Spleen (tissue), 11 donors: ENCODE results near the gene MYMX. TPM values are rescaled to one million over a fixed set of nuclear protein-coding genes. Genes with fewer than 3 reads are reported as not detected.

Experiments used
- DNase-seq: peaks from one replicate; pipeline ENCODE4 v3.0.0-alpha.2; 2020
- H3K27ac ChIP-seq, 8 donors: fragments of 200-600 bp; sonication (generic) in 7 of 8; 1 replicate in 4 of 8; 2 replicates in 4 of 8; pipeline versions ENCODE4 v1.5.0 to v1.8.0; 2016 to 2021; ENCODE audit warnings: inconsistent platforms in 4 of 8, mild to moderate bottlenecking in 4 of 8, moderate library complexity in 1 of 8
- H3K27me3 ChIP-seq, 7 donors: fragments of 200-600 bp; sonication (generic) in 6 of 7; replicated peaks in 1 of 7; 1 replicate in 4 of 7; 2 replicates in 3 of 7; pipeline versions ENCODE4 v1.5.0 to v1.8.0; 2016 to 2021; ENCODE audit warnings: inconsistent platforms in 3 of 7, mild to moderate bottlenecking in 1 of 7
- H3K36me3 ChIP-seq, 6 donors: fragments of 200-600 bp; sonication (generic) in 5 of 6; 1 replicate in 4 of 6; 2 replicates in 2 of 6; pipeline versions ENCODE4 v1.5.0 to v1.8.0; 2016 to 2021; ENCODE audit warnings: inconsistent platforms in 2 of 6
- H3K4me1 ChIP-seq, 6 donors: fragments of 200-600 bp; sonication (generic) in 5 of 6; 1 replicate in 3 of 6; 2 replicates in 3 of 6; pipeline versions ENCODE4 v1.5.0 to v1.8.0; 2016 to 2021; ENCODE audit warnings: inconsistent platforms in 3 of 6
- H3K4me3 ChIP-seq, 8 donors: fragments of 200-600 bp; sonication (generic) in 7 of 8; 1 replicate in 4 of 8; 2 replicates in 4 of 8; pipeline versions ENCODE4 v1.5.0 to v1.8.0; 2016 to 2021; ENCODE audit warnings: inconsistent platforms in 4 of 8, mild to moderate bottlenecking in 4 of 8, moderate library complexity in 2 of 8
- H3K9me3 ChIP-seq, 8 donors: fragments of 200-600 bp; sonication (generic) in 7 of 8; 1 replicate in 4 of 8; 2 replicates in 4 of 8; pipeline versions ENCODE4 v1.5.0 to v1.8.0; 2016 to 2021; ENCODE audit warnings: inconsistent platforms in 4 of 8
- POLR2A ChIP-seq, 3 donors: fragments of 450-650 bp; IDR thresholded peaks; one replicate each; pipeline ENCODE4 v1.5.1; 2017; ENCODE audit warnings: antibody characterized with exemption in 3 of 3, mild to moderate bottlenecking in 1 of 3
- POLR2AphosphoS5 ChIP-seq, 3 donors: sonication (generic); formaldehyde crosslinking; IDR thresholded peaks; one replicate each; pipeline ENCODE4 v1.5.1; 2017; ENCODE audit warnings: antibody characterized with exemption in 3 of 3
- WGBS, 5 donors: extraction: QIAGEN DNeasy Blood & Tissue Kit in 3 of 5; methylation state at CpG; one replicate each; pipeline versions ENCODE4 v1.1.5 to v1.1.7; 2013 to 2018; 5-methylcytosine and 5-hydroxymethylcytosine counted together
- intact Hi-C: fragments of 100-400 bp; cut with DNase I; formaldehyde crosslinking; loops from one replicate; pipeline ENCODE4 v1.15.0; 2023; ENCODE audit warnings: low total_unique reads
- polyA plus RNA-seq, 3 donors: library from polyadenylated mRNA; stranded (reverse); fragments of 200-250 nt; gene quantifications; one replicate each; pipeline ENCODE4 v1.2.1, GENCODE V29; 2013
- total RNA-seq, 7 donors: library from RNA; depleted of rRNA in 3 of 7; stranded (reverse); fragments of >200 nt in 3 of 7; fragmentation: NEBNext Ultra II Directional in 4 of 7; extraction: Animal tissue kit (Norgen Biotek cat#: 25700) in 4 of 7; gene quantifications; one replicate each; pipeline versions ENCODE4 v1.1.0 to v1.2.1, GENCODE V29; 2016 to 2021
- TF ChIP-seq, protein P1 (sequence below), 11 experiments: fragments of 200-600 bp in 7 of 11; fragments of 450-650 bp in 4 of 11; sonication (generic) in 4 of 11; IDR thresholded peaks in 8 of 11; conservative IDR thresholded peaks in 3 of 11; 1 replicate in 7 of 11; 2 replicates in 4 of 11; pipeline versions ENCODE4 v1.4.0 to v1.8.0; 2016 to 2021; ENCODE audit warnings: antibody characterized with exemption in 11 of 11, inconsistent platforms in 4 of 11, mild to moderate bottlenecking in 1 of 11
- donor health status: healthy with polysubstance abuse.
- donor health status: DM: no; HTN: no; CAD: no; lungs with moderate emphysema.
- donor health status: DM: no; HTN: no; CAD: no.
- donor health status: Bipolar disorder and iron deficiency.
- donor health status: healthy.
- donor health status: DM: no; HTN: no; CAD: no.
- donor health status: DM: yes; HTN: yes; CAD: no.

Gene MYMX
- total and polyA plus RNA-seq, 10 donors: 0.34 to 1.5 (median 0.87) TPM; not detected in 2

DNA sequence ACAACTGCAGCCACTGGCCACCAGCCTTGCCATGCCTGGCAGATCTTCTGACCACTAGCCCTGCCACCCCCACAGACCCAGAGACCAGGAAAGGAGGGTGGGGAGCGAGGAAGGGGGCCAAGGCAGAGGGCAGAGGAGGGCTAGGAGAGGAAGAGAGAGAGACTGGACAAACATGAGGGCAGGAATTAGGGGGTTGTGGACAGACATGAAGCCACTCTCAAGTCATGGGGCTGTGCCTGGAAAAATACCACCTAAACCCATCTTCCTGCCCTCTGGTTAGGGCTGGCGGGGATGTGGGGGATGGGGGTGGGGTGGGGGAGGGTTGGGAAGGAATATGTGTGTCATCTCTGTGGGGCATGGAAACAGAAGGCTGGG is 5.2 kb downstream of the MYMX start:
- TF ChIP-seq, protein P1, sequence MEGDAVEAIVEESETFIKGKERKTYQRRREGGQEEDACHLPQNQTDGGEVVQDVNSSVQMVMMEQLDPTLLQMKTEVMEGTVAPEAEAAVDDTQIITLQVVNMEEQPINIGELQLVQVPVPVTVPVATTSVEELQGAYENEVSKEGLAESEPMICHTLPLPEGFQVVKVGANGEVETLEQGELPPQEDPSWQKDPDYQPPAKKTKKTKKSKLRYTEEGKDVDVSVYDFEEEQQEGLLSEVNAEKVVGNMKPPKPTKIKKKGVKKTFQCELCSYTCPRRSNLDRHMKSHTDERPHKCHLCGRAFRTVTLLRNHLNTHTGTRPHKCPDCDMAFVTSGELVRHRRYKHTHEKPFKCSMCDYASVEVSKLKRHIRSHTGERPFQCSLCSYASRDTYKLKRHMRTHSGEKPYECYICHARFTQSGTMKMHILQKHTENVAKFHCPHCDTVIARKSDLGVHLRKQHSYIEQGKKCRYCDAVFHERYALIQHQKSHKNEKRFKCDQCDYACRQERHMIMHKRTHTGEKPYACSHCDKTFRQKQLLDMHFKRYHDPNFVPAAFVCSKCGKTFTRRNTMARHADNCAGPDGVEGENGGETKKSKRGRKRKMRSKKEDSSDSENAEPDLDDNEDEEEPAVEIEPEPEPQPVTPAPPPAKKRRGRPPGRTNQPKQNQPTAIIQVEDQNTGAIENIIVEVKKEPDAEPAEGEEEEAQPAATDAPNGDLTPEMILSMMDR (IDR thresholded peaks at IDR 0.05 in 8 of 11, conservative IDR thresholded peaks at IDR 0.05 in 3 of 11): no peak
- TF ChIP-seq POLR2AphosphoS5 (IDR thresholded peaks at IDR 0.05) (no peak), POLR2A (IDR thresholded peaks at IDR 0.05) (no peak)
- 61 to 80% (median 71%) methylated on average over 2 of the region's 2 CpGs for WGBS, 5 donors
- Histone ChIP-seq H3K4me3 (peak overlapping the region in 1 of 8 donors; percentile 36), H3K4me1 (peaks cover 25 to 95% (median 78%) of the 10 kb centered on the region in 6 donors), H3K9me3 (no peaks in the 10 kb centered on the region), H3K36me3 (no peaks in the 10 kb centered on the region), H3K27ac (peak overlapping the region in 7 of 8 donors; percentile 1 to 80 (median 48)), H3K27me3 (peaks cover 0 to 16% (median 0%) of the 10 kb centered on the region in 7 donors)
- intact Hi-C loops: no loop called here
- DNase-seq: no peak

DNA sequence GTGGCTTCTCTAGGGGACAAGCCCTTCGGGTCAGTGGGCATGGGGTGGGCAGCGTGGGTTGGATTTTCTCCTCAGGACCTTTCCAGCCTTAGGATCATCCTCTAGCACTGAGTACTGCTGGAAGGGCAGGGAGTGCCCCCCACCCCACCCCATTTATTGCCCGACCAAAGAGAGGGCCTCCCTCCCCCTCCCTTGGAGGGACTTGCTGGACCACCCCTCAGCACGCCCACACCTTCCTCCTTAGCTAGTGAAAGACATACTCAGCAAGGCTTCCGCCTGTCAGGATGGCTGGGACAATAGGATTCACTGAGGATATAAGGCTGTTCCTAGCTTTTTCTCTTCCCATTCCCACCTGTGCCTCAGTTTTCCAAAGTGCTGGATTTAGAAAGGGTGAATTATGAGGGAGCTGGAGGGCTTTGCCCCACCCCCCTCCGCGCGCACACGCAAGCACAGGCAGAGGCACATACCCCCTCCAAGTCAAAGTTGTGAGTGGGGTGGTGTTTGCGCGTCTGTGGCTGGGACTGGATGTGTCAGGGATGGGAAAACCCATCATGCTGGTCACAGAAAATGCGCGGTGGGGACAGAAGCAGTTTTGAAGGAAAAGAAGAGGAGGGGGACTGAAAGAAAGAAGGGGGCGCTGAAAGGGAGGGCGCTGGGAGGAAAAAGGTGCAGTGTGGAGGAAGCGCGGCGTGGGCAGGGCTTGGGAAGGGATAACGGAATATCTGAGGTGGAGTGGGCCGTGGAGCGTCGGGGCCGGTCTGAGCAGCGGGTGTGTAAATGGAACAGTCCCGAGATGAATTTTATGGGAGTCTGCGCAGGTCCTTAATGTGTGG is 6.0 kb downstream of the MYMX start:
- Histone ChIP-seq H3K36me3 (peaks cover 0 to 4% (median 0%) of the 10 kb centered on the region in 6 donors), H3K27ac (peak overlapping the region in 6 of 8 donors; percentile 43 to 80 (median 62)), H3K9me3 (no peaks in the 10 kb centered on the region), H3K4me1 (peaks cover 25 to 95% (median 76%) of the 10 kb centered on the region in 6 donors), H3K27me3 (peaks cover 0 to 16% (median 0%) of the 10 kb centered on the region in 7 donors), H3K4me3 (peak overlapping the region; percentile 60 to 80 (median 70))
- no peak for DNase-seq
- TF ChIP-seq POLR2A (IDR thresholded peaks at IDR 0.05): no peak
- intact Hi-C loops: no loop called here
- WGBS, 5 donors: 28 to 31% (median 29%) methylated on average over 26 of the region's 26 CpGs

DNA sequence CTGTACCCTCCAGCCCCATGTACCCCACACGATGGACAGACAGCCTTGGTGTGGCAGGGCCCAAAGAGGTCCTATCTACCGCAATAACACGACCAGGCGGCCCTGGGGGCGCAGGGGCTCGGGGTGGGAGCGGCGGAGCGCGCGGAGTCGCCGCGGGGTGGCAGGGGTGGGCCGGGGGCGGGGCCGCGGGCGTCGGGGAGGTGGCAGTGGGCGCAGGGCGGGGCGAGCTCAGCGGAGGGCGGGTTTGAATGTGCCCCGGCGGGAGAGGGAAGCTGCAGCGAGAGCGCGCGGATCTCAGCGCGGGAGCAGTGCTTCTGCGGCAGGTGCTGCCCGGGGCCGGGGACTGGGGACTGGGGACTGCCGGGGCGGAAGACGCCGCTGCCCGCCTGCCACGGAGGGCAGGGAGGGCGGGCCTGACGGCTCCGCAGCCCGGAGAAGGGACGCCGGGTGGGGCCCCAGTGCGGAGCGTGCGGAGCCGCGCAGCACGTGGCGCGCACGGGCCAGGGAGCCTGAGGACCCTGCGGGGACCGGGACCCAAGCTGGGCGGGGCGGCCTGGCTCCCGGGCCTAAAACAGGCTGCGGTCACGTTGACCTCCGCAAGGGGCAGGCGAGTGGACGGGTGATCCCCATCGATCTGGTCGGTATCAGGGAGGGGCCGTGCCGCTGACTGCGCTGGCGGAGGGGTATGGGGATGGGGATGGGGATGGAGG is 6.7 kb downstream of the MYMX start, which contains the start of gene SLC29A1:
TSS of gene SLC29A1 (plus strand) at position 277 of the 710 bp plus-strand sequence. CDS start 3,719 bp downstream, outside the sequence.
- Histone ChIP-seq H3K9me3 (no peaks in the 10 kb centered on the region), H3K36me3 (peaks cover 0 to 5% (median 0%) of the 10 kb centered on the region in 6 donors), H3K27me3 (peaks cover 0 to 16% (median 0%) of the 10 kb centered on the region in 7 donors), H3K27ac (peak within 1 kb of the TSS in 6 of 8 donors; percentile 43 to 80 (median 62)), H3K4me3 (peak within 1 kb of the TSS; percentile 60 to 80 (median 70)), H3K4me1 (peaks cover 25 to 88% (median 69%) of the 10 kb centered on the region in 6 donors)
- intact Hi-C loops: no loop called here
- DNase-seq: peak; percentile 96
- peak; percentile 86 to 91 (median 88) for TF ChIP-seq POLR2AphosphoS5 (IDR thresholded peaks at IDR 0.05)
- no peak for TF ChIP-seq POLR2A (IDR thresholded peaks at IDR 0.05)
- TF ChIP-seq, protein P1 (IDR thresholded peaks at IDR 0.05 in 8 of 11, conservative IDR thresholded peaks at IDR 0.05 in 3 of 11): peak in 3 of 11 experiments; percentile 20 to 28 (median 25)
- 0 to 1% (median 1%) methylated on average over 11 to 73 of the region's 73 CpGs for WGBS, 5 donors

DNA sequence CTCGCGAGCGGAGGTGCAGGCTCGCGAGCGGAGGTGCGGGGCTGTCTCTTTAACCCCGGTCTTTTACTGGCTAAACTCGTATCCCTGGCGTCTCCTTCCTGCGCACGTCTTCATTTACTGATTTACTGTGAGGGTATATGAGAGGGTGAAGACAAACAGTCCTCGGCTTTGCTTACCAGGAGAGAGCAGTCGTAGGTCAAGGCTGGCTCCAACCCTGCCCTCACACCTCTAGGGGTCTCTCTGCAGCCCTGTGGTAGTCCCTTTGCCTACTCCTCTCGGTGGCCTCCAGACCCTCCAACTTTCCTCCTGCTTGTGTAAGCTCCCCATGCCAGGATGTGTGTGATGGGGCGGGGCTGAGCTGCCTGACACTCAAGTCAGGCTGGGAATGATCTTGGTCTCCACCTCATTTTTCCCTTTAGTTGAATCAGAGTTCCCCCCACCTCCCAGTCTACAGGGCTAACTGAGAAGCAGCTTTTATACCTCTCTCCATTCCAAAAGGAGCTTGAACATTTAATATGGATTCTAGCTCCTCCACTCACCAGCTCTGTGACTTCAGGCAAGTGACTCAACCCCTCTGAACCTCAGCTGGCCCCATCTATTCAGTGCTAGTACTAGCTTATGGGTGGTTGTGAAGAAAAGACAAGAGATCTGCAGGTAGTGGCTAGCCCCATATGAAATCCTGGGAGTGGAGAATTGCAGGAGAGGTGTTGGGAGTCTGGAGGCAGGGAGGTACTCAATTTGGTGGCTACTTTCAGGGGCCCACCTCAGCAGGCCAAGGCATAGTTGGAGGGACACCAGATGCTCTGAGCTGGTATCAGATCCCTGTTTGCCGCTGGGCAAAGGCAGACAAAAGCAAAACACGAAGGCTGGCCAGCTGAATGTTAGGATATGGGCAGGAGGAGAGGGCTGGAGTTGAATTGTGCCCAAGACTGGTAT is 7.6 kb downstream of the MYMX start:
- peak; percentile 65 for DNase-seq
- Histone ChIP-seq H3K9me3 (no peaks in the 10 kb centered on the region), H3K27ac (peak overlapping the region in 4 of 8 donors; percentile 48 to 80 (median 64)), H3K4me1 (peaks cover 25 to 85% (median 62%) of the 10 kb centered on the region in 6 donors), H3K27me3 (peaks cover 0 to 9% (median 0%) of the 10 kb centered on the region in 7 donors), H3K4me3 (peak overlapping the region; percentile 60 to 80 (median 70)), H3K36me3 (peaks cover 0 to 5% (median 0%) of the 10 kb centered on the region in 6 donors)
- 9 to 15% (median 13%) methylated on average over 15 to 18 of the region's 18 CpGs for WGBS, 5 donors
- intact Hi-C loops: no loop called here
- no peak for TF ChIP-seq POLR2A (IDR thresholded peaks at IDR 0.05)
- no peak for TF ChIP-seq POLR2AphosphoS5 (IDR thresholded peaks at IDR 0.05)
